Neuronal stem cell (in vitro differentiated cells): ENCODE measurements around the gene PDZD2.
A peak's percentile ranks its signal among the peaks of the same experiment; 100 is the strongest.

Experiments used
- DNase-seq: peaks from one replicate; pipeline ENCODE4 v3.0.0-alpha.2; 2013; ENCODE audit warnings: low spot score
- H2AFZ ChIP-seq: one replicate; pipeline ENCODE4 v1.6.1; 2013; ENCODE audit warnings: mild to moderate bottlenecking, low read length, inconsistent platforms
- H2AK5ac ChIP-seq: 2 replicates; pipeline ENCODE4 v1.6.1; 2013; ENCODE audit warnings: low read depth, mild to moderate bottlenecking, inconsistent platforms, low read length, moderate library complexity, mixed read lengths
- H2BK120ac ChIP-seq: 2 replicates; pipeline ENCODE4 v1.6.1; 2013; ENCODE audit warnings: low read depth, mild to moderate bottlenecking, inconsistent platforms, low read length, moderate library complexity, mixed read lengths
- H2BK12ac ChIP-seq: one replicate; pipeline ENCODE4 v1.6.1; 2013; ENCODE audit warnings: low read length, inconsistent platforms
- H2BK15ac ChIP-seq: 2 replicates; pipeline ENCODE4 v1.6.1; 2013; ENCODE audit warnings: mild to moderate bottlenecking, low read length, inconsistent platforms, mixed read lengths
- H2BK5ac ChIP-seq: one replicate; pipeline ENCODE4 v1.6.1; 2013; ENCODE audit warnings: inconsistent platforms, mild to moderate bottlenecking, low read length, moderate library complexity
- H3K14ac ChIP-seq: one replicate; pipeline ENCODE4 v1.6.1; 2013; ENCODE audit warnings: low read length, inconsistent platforms
- H3K18ac ChIP-seq: 2 replicates; pipeline ENCODE4 v1.6.1; 2013; ENCODE audit warnings: low read length, inconsistent platforms
- H3K23ac ChIP-seq: 2 replicates; pipeline ENCODE4 v1.6.1; 2013; ENCODE audit warnings: low read depth, mild to moderate bottlenecking, mixed read lengths, low read length, inconsistent platforms; ENCODE audit not compliant: poor library complexity
- H3K27ac ChIP-seq: replicated peaks from 3 replicates; pipeline ENCODE4 v1.5.1; 2013; ENCODE audit warnings: low read length, inconsistent platforms
- H3K27me3 ChIP-seq, 3 experiments: 2 replicates each; pipeline ENCODE4 v1.6.1; 2013; ENCODE audit warnings: low read length in 3 of 3, mild to moderate bottlenecking in 2 of 3, inconsistent platforms in 1 of 3, low read depth in 1 of 3, mixed read lengths in 1 of 3, moderate library complexity in 1 of 3; ENCODE audit not compliant: control insufficient read depth in 3 of 3, insufficient read depth in 3 of 3
- H3K36me3 ChIP-seq, 2 donors: replicated peaks in 1 of 2; 2 replicates each; pipeline ENCODE4 v1.6.1; 2013; ENCODE audit warnings: low read length in 2 of 2; ENCODE audit not compliant: control insufficient read depth in 2 of 2, insufficient read depth in 2 of 2
- H3K4ac ChIP-seq: 2 replicates; pipeline ENCODE4 v1.6.1; 2013; ENCODE audit warnings: inconsistent platforms, mild to moderate bottlenecking, low read length, moderate library complexity
- H3K4me1 ChIP-seq, 2 donors: 1 replicate in 1 of 2; 2 replicates in 1 of 2; pipeline ENCODE4 v1.6.1; 2013; ENCODE audit warnings: low read length in 2 of 2, low read depth in 1 of 2; ENCODE audit not compliant: control insufficient read depth in 2 of 2, insufficient read depth in 1 of 2
- H3K4me2 ChIP-seq: one replicate; pipeline ENCODE4 v1.6.1; 2013; ENCODE audit warnings: mild to moderate bottlenecking, low read length, inconsistent platforms; ENCODE audit not compliant: insufficient read depth, poor library complexity, severe bottlenecking
- H3K4me3 ChIP-seq, 2 donors: 2 replicates each; pipeline ENCODE4 v1.5.1; 2013; ENCODE audit warnings: low read length in 2 of 2, mild to moderate bottlenecking in 2 of 2, inconsistent platforms in 1 of 2, moderate library complexity in 1 of 2
- H3K79me1 ChIP-seq: one replicate; pipeline ENCODE4 v1.6.1; 2013; ENCODE audit warnings: low read depth, mild to moderate bottlenecking, inconsistent platforms, low read length, moderate library complexity
- H3K9ac ChIP-seq: one replicate; pipeline ENCODE4 v1.6.1; 2013; ENCODE audit warnings: mild to moderate bottlenecking, low read depth, low read length, inconsistent platforms; ENCODE audit not compliant: poor library complexity
- H3K9me3 ChIP-seq, 2 donors: replicated peaks in 1 of 2; 2 replicates each; pipeline versions ENCODE3 to v1.6.1; 2013; ENCODE audit warnings: low read length in 2 of 2, mild to moderate bottlenecking in 2 of 2, inconsistent platforms in 1 of 2, low read depth in 1 of 2, mixed read lengths in 1 of 2, moderate library complexity in 1 of 2; ENCODE audit not compliant: control insufficient read depth in 2 of 2, insufficient read depth in 1 of 2
- H4K8ac ChIP-seq: one replicate; pipeline ENCODE4 v1.6.1; 2013; ENCODE audit warnings: low read depth, mild to moderate bottlenecking, inconsistent platforms, low read length, moderate library complexity
- H4K91ac ChIP-seq: one replicate; pipeline ENCODE4 v1.6.1; 2013; ENCODE audit warnings: low read length, low read depth, mild to moderate bottlenecking, inconsistent platforms; ENCODE audit not compliant: poor library complexity
- WGBS, 2 donors: extraction: QIAGEN DNeasy Blood & Tissue Kit; methylation state at CpG; one replicate each; pipeline ENCODE4 v1.1.7; 2013; ENCODE audit warnings: missing lambda C conversion rate in 2 of 2, mixed read lengths in 1 of 2; ENCODE audit not compliant: insufficient read length in 2 of 2, insufficient replicate concordance in 1 of 2; ENCODE audit errors: extremely low coverage in 2 of 2; 5-methylcytosine and 5-hydroxymethylcytosine counted together

PDZD2 gene

DNA sequence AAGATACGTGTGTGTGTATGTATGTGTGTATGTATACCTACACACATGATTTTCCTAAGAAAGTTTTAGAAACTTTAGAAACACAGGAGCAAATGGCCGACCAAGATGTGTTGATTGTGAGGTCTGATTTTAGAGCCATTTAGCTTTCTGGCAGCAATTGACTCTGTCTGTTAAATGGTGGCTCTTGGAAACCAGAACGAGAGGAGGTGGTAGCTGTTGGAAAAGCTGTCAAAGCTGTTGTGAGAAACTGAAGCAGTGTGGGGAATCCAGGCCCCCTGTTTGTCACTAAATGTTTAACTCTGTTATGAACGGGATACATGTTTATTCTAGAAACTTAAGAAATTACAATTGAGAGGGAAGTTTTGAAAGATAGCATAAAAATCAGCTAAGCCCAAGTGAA, 443.8 kb downstream of the PDZD2 start:
- no peak overlapping the region for H4K91ac ChIP-seq
- no peaks in the 10 kb centered on the region for H3K4me1 ChIP-seq
- H2BK15ac ChIP-seq = no peak overlapping the region
- no peak overlapping the region for H3K23ac ChIP-seq
- H3K4ac ChIP-seq = no peak overlapping the region
- H3K18ac ChIP-seq = no peak overlapping the region
- no peak overlapping the region for H2BK12ac ChIP-seq
- H4K8ac ChIP-seq = no peak overlapping the region
- no peak overlapping the region for H3K4me3 ChIP-seq
- no peak overlapping the region for H3K14ac ChIP-seq
- no peak overlapping the region for H3K9ac ChIP-seq
- no peak overlapping the region for H3K27ac ChIP-seq
- WGBS, 2 donors = no CpG with 5 or more reads among the region's 4 CpGs
- no peak overlapping the region for H2BK5ac ChIP-seq
- H3K79me1 ChIP-seq = no peaks in the 10 kb centered on the region
- no peaks in the 10 kb centered on the region for H3K27me3 ChIP-seq
- DNase-seq = no peak
- no peak overlapping the region for H2AFZ ChIP-seq
- H3K4me2 ChIP-seq = no peak overlapping the region
- H2AK5ac ChIP-seq = no peak overlapping the region
- no peaks in the 10 kb centered on the region for H3K36me3 ChIP-seq
- H2BK120ac ChIP-seq = no peak overlapping the region
- no peaks in the 10 kb centered on the region for H3K9me3 ChIP-seq

DNA sequence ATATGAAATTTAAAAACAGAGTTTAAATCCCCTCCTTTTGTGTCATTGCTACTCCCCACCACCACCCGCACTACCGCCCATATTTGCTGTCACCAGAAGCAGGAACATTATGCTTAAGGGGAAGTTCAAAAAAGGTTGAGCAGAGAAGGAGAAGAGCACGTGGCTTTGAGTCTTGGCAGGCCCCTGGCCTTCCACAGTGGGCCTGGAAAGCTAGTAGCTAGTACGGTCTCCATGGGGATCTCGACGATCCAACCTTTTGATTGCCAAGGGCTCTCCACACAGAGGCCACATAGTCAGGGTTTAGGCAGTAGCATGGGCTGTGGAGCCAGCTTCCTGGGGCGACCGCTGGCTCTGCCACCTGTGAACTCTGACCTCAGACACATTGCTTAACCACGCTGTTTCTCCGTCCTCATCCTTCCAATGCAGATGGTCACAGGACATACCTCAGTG, 445.1 kb downstream of the PDZD2 start:
- Histone ChIP-seq H4K91ac (no peak overlapping the region), H3K4me3 (no peak overlapping the region), H3K18ac (no peak overlapping the region), H3K4me1 (no peaks in the 10 kb centered on the region), H3K79me1 (no peaks in the 10 kb centered on the region), H3K27ac (no peak overlapping the region), H2BK12ac (no peak overlapping the region), H3K36me3 (no peaks in the 10 kb centered on the region), H4K8ac (no peak overlapping the region), H3K27me3 (no peaks in the 10 kb centered on the region), H3K9ac (no peak overlapping the region), H3K4ac (no peak overlapping the region), H3K23ac (no peak overlapping the region), H2BK15ac (no peak overlapping the region), H2AK5ac (peak overlapping the region; percentile 15), H2BK5ac (no peak overlapping the region), H3K14ac (no peak overlapping the region), H3K9me3 (no peaks in the 10 kb centered on the region), H2BK120ac (no peak overlapping the region), H2AFZ (no peak overlapping the region), H3K4me2 (no peak overlapping the region)
- DNase-seq = no peak
- no CpG with 5 or more reads among the region's 10 CpGs for WGBS, 2 donors

DNA sequence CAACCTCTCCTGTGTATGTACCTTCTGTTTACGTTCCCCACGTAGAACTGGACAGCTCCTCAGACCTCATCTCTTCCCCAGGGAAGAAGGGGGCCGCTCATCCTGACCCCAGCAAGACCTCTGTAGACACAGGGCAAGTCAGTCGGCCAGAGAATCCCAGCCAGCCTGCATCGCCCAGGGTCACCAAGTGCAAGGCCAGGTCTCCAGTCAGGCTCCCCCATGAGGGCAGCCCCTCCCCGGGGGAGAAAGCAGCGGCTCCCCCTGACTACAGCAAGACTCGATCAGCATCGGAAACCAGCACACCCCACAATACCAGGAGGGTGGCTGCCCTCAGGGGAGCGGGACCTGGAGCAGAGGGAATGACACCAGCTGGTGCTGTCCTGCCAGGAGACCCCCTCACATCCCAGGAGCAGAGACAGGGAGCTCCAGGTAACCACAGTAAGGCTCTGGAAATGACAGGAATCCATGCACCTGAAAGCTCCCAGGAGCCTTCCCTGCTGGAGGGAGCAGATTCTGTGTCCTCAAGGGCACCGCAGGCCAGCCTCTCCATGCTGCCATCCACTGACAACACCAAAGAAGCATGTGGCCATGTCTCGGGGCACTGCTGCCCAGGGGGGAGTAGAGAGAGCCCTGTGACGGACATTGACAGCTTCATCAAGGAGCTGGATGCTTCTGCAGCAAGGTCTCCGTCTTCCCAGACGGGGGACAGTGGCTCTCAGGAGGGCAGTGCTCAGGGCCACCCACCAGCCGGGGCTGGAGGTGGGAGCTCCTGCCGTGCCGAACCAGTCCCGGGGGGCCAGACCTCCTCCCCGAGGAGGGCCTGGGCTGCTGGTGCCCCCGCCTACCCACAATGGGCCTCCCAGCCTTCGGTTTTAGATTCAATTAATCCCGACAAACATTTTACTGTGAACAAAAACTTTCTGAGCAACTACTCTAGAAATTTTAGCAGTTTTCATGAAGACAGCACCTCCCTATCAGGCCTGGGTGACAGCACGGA, 448.5 kb downstream of the PDZD2 start:
- H3K18ac ChIP-seq = no peak overlapping the region
- no peak overlapping the region for H2BK5ac ChIP-seq
- H3K23ac ChIP-seq = no peak overlapping the region
- peaks cover 0 to 2% of the 10 kb centered on the region in 2 donors for H3K36me3 ChIP-seq
- H3K4me3 ChIP-seq = no peak overlapping the region
- H3K27ac ChIP-seq = no peak overlapping the region
- no peak overlapping the region for H2BK12ac ChIP-seq
- no peak overlapping the region for H4K8ac ChIP-seq
- no peaks in the 10 kb centered on the region for H3K4me1 ChIP-seq
- H2AK5ac ChIP-seq = no peak overlapping the region
- WGBS, 2 donors = no CpG with 5 or more reads among the region's 24 CpGs
- no peak overlapping the region for H3K4me2 ChIP-seq
- no peak overlapping the region for H2AFZ ChIP-seq
- H3K27me3 ChIP-seq = no peaks in the 10 kb centered on the region
- DNase-seq = no peak
- H2BK120ac ChIP-seq = peak overlapping the region; percentile 21
- H3K4ac ChIP-seq = no peak overlapping the region
- H3K9ac ChIP-seq = no peak overlapping the region
- no peaks in the 10 kb centered on the region for H3K79me1 ChIP-seq
- no peak overlapping the region for H2BK15ac ChIP-seq
- H3K14ac ChIP-seq = no peak overlapping the region
- H3K9me3 ChIP-seq = no peaks in the 10 kb centered on the region
- no peak overlapping the region for H4K91ac ChIP-seq

DNA sequence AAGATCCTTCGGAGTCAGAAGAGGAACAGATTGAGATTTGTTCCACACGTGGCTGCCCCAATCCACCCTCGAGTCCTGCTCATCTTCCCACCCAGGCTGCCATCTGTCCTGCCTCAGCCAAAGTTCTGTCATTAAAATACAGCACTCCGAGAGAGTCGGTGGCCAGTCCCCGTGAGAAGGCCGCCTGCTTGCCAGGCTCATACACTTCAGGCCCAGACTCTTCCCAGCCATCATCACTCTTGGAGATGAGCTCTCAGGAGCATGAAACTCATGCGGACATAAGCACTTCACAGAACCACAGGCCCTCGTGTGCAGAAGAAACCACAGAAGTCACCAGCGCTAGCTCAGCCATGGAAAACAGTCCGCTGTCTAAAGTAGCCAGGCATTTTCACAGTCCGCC, 449.3 kb downstream of the PDZD2 start:
- no peak overlapping the region for H2AFZ ChIP-seq
- no peaks in the 10 kb centered on the region for H3K79me1 ChIP-seq
- no peaks in the 10 kb centered on the region for H3K27me3 ChIP-seq
- no peak overlapping the region for H3K9ac ChIP-seq
- peaks cover 0 to 3% of the 10 kb centered on the region in 2 donors for H3K4me1 ChIP-seq
- H3K18ac ChIP-seq = no peak overlapping the region
- H2BK15ac ChIP-seq = no peak overlapping the region
- no peak overlapping the region for H2BK120ac ChIP-seq
- no peak overlapping the region for H3K14ac ChIP-seq
- H3K4ac ChIP-seq = no peak overlapping the region
- peak overlapping the region; percentile 58 for H3K23ac ChIP-seq
- no peak overlapping the region for H4K91ac ChIP-seq
- no peak overlapping the region for H4K8ac ChIP-seq
- H3K27ac ChIP-seq = no peak overlapping the region
- no peak overlapping the region for H2AK5ac ChIP-seq
- no peaks in the 10 kb centered on the region for H3K9me3 ChIP-seq
- H3K36me3 ChIP-seq = peaks cover 0 to 2% of the 10 kb centered on the region in 2 donors
- H3K4me3 ChIP-seq = no peak overlapping the region
- H2BK12ac ChIP-seq = no peak overlapping the region
- H2BK5ac ChIP-seq = no peak overlapping the region
- WGBS, 2 donors = no CpG with 5 or more reads among the region's 12 CpGs
- no peak overlapping the region for H3K4me2 ChIP-seq
- DNase-seq = no peak
